Duodenal mucosa (tissue), 2 donors: ENCODE measurements around the gene LOC101059915.

ENCODE experiments used
- H3K27ac ChIP-seq: one replicate; pipeline ENCODE4 v1.7.0; 2013; ENCODE audit warnings: low read depth, low read length
- H3K27me3 ChIP-seq, 2 donors: one replicate each; pipeline ENCODE4 v1.7.0; 2013; ENCODE audit warnings: low read length in 2 of 2, control low read depth in 1 of 2; ENCODE audit not compliant: insufficient read depth in 2 of 2, control insufficient read depth in 1 of 2
- H3K36me3 ChIP-seq, 2 donors: one replicate each; pipeline ENCODE4 v1.7.0; 2013; ENCODE audit warnings: low read length in 2 of 2, control low read depth in 1 of 2; ENCODE audit not compliant: insufficient read depth in 2 of 2, control insufficient read depth in 1 of 2
- H3K4me1 ChIP-seq, 2 donors: one replicate each; pipeline ENCODE4 v1.7.0; 2013; ENCODE audit warnings: low read length in 2 of 2, control low read depth in 1 of 2; ENCODE audit not compliant: insufficient read depth in 2 of 2, control insufficient read depth in 1 of 2
- H3K4me3 ChIP-seq, 2 donors: one replicate each; pipeline ENCODE4 v1.7.0; 2013; ENCODE audit warnings: low read length in 2 of 2, low read depth in 1 of 2
- H3K9ac ChIP-seq, 2 donors: one replicate each; pipeline ENCODE4 v1.7.0; 2013; ENCODE audit warnings: low read length in 2 of 2, low read depth in 1 of 2
- H3K9me3 ChIP-seq, 2 donors: one replicate each; pipeline ENCODE4 v1.7.0; 2013; ENCODE audit warnings: low read length in 2 of 2, control low read depth in 1 of 2; ENCODE audit not compliant: control insufficient read depth in 1 of 2

LOC101059915 gene

DNA sequence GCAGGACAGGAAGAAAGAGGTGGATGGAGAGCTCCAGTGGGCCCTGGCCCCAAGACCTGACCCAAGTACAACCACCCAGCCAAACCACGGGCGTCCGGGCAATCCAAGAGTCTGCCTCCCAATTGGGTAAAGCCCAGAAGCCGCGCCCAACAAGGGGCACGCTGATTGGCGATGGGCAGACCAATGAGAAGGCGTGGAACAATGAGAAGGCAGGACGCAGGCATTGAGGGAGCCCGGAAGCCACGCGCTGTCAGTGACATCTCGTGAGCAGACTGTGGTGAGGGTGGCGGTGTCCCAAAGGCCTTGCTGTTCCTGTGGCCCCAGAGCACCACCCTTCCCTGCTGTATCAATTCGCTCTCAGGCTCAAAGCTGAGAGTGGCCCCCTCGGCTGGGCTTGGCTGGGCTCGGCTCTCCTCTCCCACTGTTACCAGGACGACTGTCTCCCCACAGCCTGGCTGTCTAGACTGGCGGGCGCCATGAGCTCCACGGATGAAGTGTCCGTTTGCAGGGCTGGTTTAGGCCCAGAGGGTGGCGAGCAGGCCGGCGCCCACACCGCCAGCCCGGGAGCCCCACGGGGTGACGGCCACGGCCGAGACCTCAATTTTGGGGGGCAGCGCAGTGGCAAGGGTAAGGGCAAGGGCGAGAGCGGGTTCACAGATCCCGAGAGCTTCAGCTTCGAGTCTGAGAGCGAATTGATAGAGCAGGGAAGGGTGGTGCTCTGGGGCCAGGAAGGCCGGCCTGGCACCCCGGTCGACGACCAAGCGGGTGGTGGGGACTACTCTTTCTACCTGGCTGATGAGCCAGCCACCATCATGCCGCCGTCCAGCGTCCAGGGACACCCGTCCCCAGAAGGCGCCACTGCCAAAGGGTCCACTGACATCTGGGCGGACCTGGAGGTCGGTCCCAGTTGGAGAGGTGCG lies at the start of gene LOC101059915:
Gene LOC101059915, plus strand, starts transcription at position 219 of the 920 bp plus-strand sequence.
- no peaks in the 10 kb centered on the region for H3K9me3 ChIP-seq
- H3K27ac ChIP-seq: no peak within 1 kb of the TSS
- H3K4me1 ChIP-seq: no peaks in the 10 kb centered on the region
- H3K9ac ChIP-seq: no peak within 1 kb of the TSS
- no peaks in the 10 kb centered on the region for H3K27me3 ChIP-seq
- no peak within 1 kb of the TSS for H3K4me3 ChIP-seq
- H3K36me3 ChIP-seq: no peaks in the 10 kb centered on the region

DNA sequence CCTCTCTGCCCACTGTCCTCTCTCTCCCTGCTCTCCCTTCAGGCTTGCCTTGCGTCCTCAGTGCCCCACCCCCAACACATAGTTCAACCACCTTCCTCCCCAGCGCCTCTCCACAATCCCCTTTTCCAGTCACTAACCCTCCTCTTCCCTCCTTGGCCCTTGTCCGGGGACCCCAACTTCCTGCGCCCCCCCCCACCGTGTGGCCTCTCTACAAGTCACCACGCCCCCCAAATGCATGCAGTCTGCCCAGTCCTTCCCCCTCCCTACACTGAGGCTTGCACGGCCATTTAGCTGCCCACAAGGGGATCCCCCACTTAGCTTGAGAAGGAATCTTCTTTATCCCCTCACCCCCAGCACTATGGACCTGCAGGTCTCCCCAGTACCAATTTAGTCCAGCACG lies 49.6 kb upstream of the LOC101059915 start:
- H3K27me3 ChIP-seq: no peaks in the 10 kb centered on the region
- peak overlapping the region; percentile 51 to 72 for H3K9ac ChIP-seq
- H3K36me3 ChIP-seq: peaks cover 0 to under 1% of the 10 kb centered on the region in 2 donors
- H3K27ac ChIP-seq: peak overlapping the region; percentile 80
- H3K9me3 ChIP-seq: no peaks in the 10 kb centered on the region
- peak overlapping the region; percentile 43 to 46 for H3K4me3 ChIP-seq
- peaks cover 39 to 49% of the 10 kb centered on the region in 2 donors for H3K4me1 ChIP-seq

DNA sequence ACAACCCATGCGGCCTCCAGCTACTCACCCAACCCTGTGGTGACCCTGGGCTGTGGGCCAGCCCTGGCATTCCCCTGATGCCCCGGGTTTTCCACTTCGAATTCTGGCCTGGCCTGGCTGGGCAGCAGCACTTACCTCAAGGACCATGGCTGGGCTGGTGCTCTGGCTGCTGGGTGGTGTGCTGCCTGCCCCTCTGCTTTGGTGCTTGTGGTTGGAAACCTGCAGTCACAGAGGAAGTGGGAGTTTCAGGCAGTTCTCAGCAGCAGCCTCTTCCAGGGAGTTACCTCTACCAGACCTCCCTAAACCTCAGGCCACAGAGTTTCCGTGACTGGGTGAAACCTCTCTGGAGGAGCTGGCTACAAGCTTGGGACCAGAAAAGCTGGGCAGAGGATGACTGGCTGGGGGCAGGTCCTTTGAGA lies 49.0 kb upstream of the LOC101059915 start, which contains the start of gene CXCR3:
Gene CXCR3, minus strand, starts transcription at position 209 of the 419 bp plus-strand sequence. Its CDS starts 62 bp downstream, at position 147.
- H3K36me3 ChIP-seq: no peaks in the 10 kb centered on the region
- no peaks in the 10 kb centered on the region for H3K27me3 ChIP-seq
- peaks cover 44 to 54% of the 10 kb centered on the region in 2 donors for H3K4me1 ChIP-seq
- H3K9ac ChIP-seq: peak within 1 kb of the TSS; percentile 51 to 72
- H3K27ac ChIP-seq: peak within 1 kb of the TSS; percentile 80
- peak within 1 kb of the TSS; percentile 43 to 46 for H3K4me3 ChIP-seq
- no peaks in the 10 kb centered on the region for H3K9me3 ChIP-seq

DNA sequence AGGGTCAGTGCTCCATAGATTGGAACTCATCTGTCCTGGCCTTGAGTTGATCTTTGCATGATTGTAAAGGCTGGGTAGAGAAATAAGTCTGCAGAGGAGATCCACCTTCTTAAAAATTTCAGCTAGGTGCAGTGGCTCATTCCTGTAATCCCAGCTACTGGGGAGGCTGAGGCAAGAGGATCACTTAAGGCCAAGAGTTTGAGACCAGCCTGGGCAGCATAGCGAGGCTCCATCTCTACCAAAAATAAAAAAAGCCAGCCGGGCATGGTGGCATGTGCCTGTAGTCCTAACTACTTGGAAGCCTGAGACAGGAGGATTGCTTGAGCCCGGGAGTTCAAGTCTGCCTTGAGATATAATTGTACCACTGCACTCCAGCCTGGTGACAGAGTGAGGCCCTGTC lies 48.6 kb upstream of the LOC101059915 start:
- no peaks in the 10 kb centered on the region for H3K27me3 ChIP-seq
- peak overlapping the region in 1 of 2 donors; percentile 43 for H3K4me3 ChIP-seq
- peak overlapping the region in 1 of 2 donors; percentile 72 for H3K9ac ChIP-seq

DNA sequence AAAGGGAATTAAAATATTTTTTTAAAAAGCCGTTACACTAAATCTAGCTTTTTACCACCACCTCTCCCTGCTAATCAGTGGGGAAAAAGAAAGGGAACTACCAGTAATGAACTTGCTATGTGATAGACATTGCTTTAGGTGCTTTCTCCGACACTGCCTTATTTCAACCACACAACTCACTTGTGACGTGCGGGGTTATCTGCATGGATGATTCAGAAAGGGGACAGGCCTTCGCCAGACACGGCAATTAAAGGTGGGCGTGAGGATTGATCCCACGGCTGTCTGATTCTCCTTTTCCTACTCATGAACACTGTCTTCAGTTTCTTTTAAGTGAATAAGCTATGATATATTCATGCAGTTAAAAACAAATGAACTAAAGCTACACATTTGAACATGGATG lies 48.2 kb upstream of the LOC101059915 start:
- H3K9me3 ChIP-seq: no peaks in the 10 kb centered on the region
- H3K27me3 ChIP-seq: no peaks in the 10 kb centered on the region
- no peaks in the 10 kb centered on the region for H3K36me3 ChIP-seq
- H3K4me3 ChIP-seq: no peak overlapping the region
- H3K9ac ChIP-seq: no peak overlapping the region
- H3K27ac ChIP-seq: no peak overlapping the region
- peaks cover 53 to 63% of the 10 kb centered on the region in 2 donors for H3K4me1 ChIP-seq

More for the DNA sequence above, 48.6 kb upstream of the LOC101059915 start:
- peaks cover 49 to 59% of the 10 kb centered on the region in 2 donors for H3K4me1 ChIP-seq
- no peaks in the 10 kb centered on the region for H3K9me3 ChIP-seq
- H3K36me3 ChIP-seq: no peaks in the 10 kb centered on the region
- no peak overlapping the region for H3K27ac ChIP-seq

DNA sequence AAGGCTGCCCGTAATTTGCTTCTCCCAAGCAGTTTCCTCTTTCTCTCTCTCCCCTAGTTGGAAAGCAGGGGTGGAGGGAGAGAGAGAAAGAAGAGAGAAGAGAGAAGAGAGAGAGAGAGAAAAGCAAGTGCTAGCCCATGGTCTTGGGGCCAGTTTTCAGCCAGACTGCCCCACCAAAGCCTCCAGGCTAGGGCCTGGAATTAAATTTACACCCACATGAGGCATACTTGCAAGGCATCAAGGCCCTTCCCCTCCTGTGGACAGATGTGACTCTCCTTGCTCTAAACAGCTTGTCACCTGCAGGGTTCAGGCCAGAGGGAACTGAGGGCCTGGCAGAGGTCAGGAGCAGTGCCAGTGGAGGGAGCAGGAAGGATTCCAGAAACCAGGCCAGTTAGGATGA lies 47.4 kb upstream of the LOC101059915 start:
- no peak overlapping the region for H3K4me3 ChIP-seq
- H3K4me1 ChIP-seq: peaks cover 56 to 68% of the 10 kb centered on the region in 2 donors
- H3K9ac ChIP-seq: no peak overlapping the region
- no peaks in the 10 kb centered on the region for H3K9me3 ChIP-seq
- H3K36me3 ChIP-seq: no peaks in the 10 kb centered on the region
- no peaks in the 10 kb centered on the region for H3K27me3 ChIP-seq
- no peak overlapping the region for H3K27ac ChIP-seq

DNA sequence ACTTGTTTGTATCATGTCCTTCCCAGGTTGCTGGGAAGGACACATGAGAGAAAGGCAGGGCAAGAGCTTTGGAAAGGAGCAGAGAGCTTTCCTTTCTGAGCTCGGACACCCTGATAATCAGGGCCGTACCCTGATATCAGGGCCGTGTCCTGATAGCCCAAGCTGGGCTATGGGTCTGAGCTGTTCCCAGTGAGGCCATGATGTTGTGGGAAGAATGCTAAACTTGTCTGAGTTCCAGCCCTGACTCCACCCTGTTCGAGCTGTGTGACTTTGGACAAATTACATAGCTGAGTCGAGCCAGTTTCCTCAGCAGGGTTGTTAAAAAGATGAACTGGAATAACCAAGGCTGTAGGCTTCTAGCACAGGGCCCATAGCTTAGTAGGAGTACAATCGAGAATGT lies 45.7 kb upstream of the LOC101059915 start:
- H3K9me3 ChIP-seq: no peaks in the 10 kb centered on the region
- no peaks in the 10 kb centered on the region for H3K27me3 ChIP-seq
- H3K4me3 ChIP-seq: peak overlapping the region; percentile 28 to 35
- H3K9ac ChIP-seq: peak overlapping the region; percentile 47 to 51
- peak overlapping the region; percentile 75 for H3K27ac ChIP-seq
- H3K4me1 ChIP-seq: peaks cover 59 to 62% of the 10 kb centered on the region in 2 donors
- H3K36me3 ChIP-seq: no peaks in the 10 kb centered on the region

DNA sequence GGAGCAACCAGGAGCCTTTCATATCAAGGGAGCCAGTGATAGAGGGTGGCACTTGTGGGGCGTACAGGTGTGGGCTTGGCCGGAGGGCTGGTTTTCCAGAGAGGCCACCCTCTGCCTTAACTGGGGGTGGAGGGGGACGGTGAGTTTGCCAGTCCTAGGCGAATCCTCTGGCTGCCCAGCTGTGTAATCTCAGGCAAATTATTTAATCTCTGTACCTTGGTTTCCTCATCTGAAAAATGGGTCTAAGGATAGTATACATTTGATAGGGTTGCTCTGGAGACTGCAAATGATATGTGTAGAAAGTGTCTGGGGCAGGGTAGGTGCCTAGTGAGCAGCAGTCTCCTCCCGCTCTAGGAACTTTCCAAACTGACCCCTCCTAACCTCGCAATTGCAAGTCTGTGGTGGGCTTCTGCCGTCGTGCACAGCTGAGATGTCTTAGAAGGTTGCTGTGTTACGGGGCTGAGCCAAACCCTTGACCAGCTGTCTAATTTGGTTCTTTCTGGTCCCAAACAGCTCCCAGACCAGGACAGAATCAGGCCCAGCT lies 45.2 kb upstream of the LOC101059915 start:
- Histone ChIP-seq H3K27ac (peak overlapping the region; percentile 75), H3K9me3 (no peaks in the 10 kb centered on the region), H3K36me3 (no peaks in the 10 kb centered on the region), H3K4me3 (peak overlapping the region; percentile 28 to 35), H3K4me1 (peaks cover 59 to 66% of the 10 kb centered on the region in 2 donors), H3K9ac (peak overlapping the region; percentile 47 to 51), H3K27me3 (no peaks in the 10 kb centered on the region)

DNA sequence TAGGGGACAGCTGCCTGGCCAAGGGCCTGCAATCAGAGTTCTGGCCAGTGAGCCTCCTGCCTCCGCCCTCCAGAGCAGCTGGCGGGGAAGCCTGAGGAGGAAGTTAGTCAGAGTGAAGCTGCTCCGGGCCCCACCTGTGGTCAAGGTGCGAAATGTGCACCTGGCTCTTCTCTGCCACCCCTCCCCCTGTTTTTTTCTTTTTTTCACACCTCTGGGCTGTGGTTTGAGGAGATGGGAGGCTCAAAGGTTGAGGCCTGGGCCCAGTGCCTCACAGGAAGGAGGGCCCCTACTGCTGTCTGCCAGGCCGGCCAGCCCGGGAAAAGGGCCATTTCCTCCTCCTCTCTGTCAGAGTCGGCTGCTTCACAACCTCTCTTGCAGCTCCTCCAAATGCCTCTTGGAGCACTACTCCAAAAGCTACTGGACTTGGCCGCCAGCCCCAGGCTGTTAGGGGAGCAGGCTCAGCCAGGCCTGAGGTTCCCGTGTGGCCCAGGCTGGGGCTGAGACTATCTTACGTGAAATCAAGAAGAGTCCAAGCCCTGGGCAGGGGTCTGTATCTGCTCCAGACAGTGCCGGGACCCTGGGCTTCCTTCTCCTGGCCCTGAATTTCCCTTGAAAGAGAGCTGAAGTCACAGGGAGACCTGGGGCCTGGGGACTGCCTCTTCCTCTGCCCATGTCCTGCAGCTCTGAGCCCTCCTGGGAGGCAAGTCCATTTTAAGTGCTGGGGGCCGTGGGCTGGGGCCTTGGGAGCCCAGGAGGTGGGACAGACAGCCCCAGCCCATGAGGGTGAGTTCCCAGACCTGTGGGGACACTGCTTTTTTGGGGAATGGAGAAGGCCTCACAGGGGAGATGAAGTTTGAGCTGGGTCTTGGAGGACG lies 44.5 kb upstream of the LOC101059915 start:
- H3K9ac ChIP-seq: peak overlapping the region; percentile 51 to 66
- no peaks in the 10 kb centered on the region for H3K27me3 ChIP-seq
- no peaks in the 10 kb centered on the region for H3K36me3 ChIP-seq
- peak overlapping the region; percentile 81 for H3K27ac ChIP-seq
- no peaks in the 10 kb centered on the region for H3K9me3 ChIP-seq
- peaks cover 62 to 64% of the 10 kb centered on the region in 2 donors for H3K4me1 ChIP-seq
- H3K4me3 ChIP-seq: peak overlapping the region in 1 of 2 donors; percentile 5
